GM21390 (cell line): ENCODE results near the gene GRID2.

Source experiments
- ATAC-seq: cut with Tn5 transposase; IDR thresholded peaks from one replicate; pipeline ENCODE4 v1.9.1; 2021; ENCODE audit not compliant: unreplicated experiment

GRID2 gene

GRCh38 chr4:93730760-93731159 lies 1427.0 kb downstream of the GRID2 start:
- no peak for ATAC-seq

DNA sequence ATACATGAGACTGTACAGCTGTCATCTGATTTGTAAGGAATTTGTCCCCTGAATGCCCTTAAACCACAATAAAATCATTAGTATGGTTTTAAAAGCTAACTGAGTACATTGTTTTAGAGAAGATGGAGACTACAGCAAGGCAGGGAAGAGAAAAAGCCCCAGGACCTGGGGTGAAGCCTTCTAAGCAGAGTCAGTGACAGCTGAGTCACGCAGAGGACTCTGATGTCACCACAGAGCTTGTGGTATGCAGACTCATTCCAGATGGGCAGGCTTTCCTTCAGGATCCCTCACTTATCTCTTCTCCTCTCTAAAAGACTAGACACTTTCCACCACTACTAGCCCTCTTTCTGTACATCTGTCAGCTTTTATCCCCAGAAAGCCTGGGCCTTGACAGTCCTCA lies 1427.7 kb downstream of the GRID2 start:
- ATAC-seq, result no peak

GRCh38 chr4:93732509-93732908 lies 1428.7 kb downstream of the GRID2 start:
- ATAC-seq, result no peak

GRCh38 chr4:93740890-93741289 lies 1437.1 kb downstream of the GRID2 start:
- no peak for ATAC-seq

GRCh38 chr4:93743022-93743421 lies 1439.3 kb downstream of the GRID2 start:
- ATAC-seq, result no peak

GRCh38 chr4:93743635-93744034 lies 1439.9 kb downstream of the GRID2 start:
- no peak for ATAC-seq

DNA sequence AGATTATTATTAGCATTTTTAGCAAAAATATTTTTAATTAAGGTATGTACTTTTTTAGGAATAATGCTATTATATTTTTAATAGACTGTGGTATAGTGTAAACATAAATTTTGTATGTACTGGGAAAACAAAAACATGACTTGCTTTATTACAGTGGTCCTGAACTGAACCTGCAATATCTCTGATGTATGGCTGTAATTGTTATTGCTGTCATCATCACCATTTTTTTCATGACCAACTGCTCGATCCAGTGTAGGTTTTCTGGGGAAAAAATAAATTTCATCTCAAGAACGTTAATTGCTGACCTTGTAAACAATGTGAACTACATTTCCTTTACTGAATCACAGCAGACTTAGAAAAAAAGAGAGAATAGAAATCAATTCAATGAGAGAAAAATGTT lies 1441.2 kb downstream of the GRID2 start:
- no peak for ATAC-seq

DNA sequence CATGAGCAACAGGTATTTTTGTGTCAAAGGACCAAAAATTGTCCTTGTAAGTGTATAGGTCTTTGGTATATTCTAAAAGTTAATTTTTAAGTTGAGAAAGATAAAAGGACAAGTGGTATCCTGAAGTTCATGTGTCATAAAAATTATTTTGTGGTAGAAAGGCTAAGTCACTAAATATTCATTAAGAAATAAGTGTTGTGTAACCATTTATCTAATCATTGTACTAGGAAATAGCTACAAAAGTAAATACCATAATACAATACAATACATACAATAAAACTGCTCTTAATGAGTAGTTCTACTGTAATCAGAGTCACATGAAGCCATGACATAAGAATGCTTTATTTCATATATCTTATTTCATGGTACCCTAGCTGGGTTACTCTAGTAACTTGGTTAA lies 1442.3 kb downstream of the GRID2 start:
- no peak for ATAC-seq

- no peak for ATAC-seq
Measured at GRCh38 chr4:93747220-93747619, 1443.5 kb downstream of the GRID2 start.

- ATAC-seq, result peak; percentile 26
Measured at GRCh38 chr4:93748373-93749291, 1444.9 kb downstream of the GRID2 start.

DNA sequence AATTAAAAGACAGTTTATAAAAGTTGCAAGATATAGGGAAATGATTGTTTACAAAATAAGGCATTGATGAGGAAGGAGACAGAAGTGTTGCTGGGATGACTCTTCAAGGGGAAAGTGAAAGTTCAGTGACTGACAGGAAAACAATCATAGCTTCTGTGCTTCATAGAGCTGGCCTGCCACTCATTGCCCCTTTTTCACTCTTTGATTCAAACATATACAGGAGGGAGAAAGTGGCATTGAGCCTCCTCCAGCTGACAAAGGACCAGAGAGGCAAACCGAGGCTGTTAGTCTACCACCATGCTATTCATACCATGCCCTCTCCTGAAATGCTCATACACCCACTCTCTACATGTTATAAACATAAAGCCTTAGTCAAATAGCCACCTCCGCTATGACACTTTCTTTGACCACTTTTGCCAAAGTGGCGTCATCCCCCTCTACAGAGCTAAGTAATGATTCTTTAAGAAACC lies 1445.6 kb downstream of the GRID2 start:
- peak; percentile 82 for ATAC-seq

- ATAC-seq, result no peak
Measured at GRCh38 chr4:93751411-93751810, 1447.6 kb downstream of the GRID2 start.

DNA sequence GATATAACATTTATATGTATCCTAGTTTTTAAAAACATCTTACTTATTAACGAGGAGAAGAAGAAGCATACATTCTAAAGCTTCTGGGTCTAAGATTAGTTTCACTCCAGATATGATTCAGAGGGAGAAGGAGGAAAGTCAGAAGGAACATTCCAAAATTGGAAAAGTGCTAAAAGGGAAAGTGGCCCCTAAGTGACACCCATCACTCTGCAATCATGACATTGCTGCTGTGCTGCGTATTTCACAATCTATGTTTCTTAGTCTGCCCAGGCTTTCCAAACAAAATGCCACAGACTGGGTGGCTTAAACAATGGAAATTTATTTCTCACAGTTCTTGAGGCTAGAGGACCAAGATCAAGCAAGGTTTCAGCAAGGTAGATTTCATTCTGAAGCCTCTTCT lies 1452.3 kb downstream of the GRID2 start:
- ATAC-seq, result no peak

DNA sequence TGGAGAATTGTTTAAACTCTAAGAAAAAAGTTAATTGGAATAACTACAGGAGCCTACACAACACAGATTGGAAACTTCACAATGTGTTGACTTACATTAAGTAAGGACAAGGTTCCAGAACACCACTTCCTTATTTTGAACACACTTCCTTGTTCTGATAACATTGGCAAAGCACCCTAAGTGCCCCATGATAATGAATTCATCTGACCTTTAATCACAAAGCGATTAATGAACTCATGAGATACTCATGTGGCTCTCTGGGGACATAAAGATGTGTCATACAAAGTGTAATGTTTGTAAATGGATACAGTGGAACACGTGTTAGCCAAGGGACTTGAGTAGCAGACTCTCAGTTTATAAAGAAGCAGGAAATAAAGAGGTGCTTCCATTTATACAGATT lies 1455.7 kb downstream of the GRID2 start:
- no peak for ATAC-seq

DNA sequence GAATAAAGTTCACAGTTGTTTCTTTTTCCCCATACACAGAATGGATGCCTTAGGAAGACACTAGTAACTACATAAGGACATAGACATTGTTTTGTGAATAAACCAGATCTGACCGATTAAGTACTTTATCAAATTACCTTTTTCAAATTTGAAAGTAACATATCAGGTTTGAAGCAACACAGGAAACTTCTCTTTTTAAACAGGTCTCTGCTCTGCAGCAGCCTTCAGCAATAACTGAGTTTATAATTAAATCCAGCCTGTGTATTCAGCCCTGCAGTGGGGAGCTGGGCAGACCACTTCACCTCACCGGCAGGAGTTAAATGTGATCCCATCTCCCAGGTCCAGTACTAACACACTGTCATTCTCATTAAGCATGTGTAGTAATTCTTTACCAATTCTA lies 1456.5 kb downstream of the GRID2 start:
- ATAC-seq, result no peak

DNA sequence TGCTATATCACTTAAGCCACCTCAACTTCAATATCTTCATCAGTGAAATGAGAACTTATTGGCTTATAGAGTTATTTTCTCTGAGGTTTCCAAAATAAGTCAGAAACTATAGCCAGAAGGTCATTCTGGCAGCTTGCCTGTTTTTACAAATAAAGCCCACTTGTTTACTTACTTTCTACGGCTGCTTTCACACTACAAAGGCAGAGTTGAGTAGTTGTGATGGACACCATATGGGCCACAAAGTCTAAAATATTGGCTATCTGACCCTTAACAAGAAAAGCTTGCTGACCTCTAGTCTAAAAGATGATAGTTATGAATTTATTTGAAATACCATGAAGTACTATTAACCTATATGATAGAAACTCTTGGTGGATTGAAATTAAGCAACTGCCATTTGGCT lies 1457.5 kb downstream of the GRID2 start:
- no peak for ATAC-seq

- ATAC-seq, result peak; percentile 80
Measured at GRCh38 chr4:93764639-93765246, 1461.0 kb downstream of the GRID2 start.

- ATAC-seq, result no peak
Measured at GRCh38 chr4:93767917-93768316, 1464.2 kb downstream of the GRID2 start.

GRCh38 chr4:93770201-93770600 lies 1466.4 kb downstream of the GRID2 start:
- ATAC-seq, result no peak

DNA sequence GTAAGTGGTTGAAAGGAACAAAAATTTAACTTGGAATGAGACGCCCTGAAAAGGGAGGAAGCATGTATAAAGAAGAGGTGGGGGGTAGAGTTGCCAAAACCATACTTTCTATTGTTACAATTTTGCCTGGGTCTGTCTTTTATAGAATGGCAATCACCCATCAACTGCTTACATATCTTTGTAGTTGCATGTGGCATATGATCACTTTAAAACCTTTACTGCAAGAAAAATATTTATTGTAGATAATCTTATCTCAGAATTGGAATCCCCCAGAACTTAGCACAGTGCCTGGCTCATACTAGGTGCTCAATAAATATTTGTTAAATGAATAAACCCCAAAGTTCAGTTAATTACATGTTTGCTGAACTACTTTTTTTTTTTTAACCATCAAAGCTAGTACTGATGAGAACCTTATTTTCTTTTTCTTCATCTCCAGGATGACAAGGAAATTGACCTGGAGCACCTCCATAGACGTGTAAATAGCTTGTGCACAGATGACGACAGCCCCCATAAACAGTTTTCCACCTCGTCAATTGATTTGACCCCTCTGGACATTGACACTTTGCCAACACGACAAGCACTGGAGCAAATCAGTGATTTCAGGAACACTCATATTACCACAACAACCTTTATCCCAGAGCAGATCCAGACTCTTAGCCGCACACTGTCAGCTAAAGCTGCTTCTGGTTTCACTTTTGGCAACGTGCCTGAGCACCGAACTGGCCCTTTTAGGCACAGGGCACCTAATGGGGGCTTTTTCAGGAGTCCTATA lies 1468.1 kb downstream of the GRID2 start:
- no peak for ATAC-seq

DNA sequence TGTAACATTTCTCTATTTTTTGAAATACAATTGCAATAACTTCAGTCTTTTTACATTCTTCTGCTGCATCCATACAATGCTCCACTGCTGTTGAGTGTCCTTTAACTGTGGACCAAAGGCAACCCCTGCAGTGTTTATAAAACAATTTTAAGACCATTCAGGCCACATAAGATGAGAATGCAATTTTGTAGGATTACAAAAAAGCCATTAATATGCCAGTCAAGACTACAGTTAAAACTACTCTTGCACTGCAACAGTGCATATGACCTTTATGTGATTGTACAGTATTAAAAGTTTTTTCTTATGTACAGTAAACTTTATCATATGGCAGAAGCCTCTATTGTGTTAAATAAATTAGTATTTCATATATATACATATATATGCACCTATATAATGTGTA lies 1469.1 kb downstream of the GRID2 start:
- no peak for ATAC-seq

DNA sequence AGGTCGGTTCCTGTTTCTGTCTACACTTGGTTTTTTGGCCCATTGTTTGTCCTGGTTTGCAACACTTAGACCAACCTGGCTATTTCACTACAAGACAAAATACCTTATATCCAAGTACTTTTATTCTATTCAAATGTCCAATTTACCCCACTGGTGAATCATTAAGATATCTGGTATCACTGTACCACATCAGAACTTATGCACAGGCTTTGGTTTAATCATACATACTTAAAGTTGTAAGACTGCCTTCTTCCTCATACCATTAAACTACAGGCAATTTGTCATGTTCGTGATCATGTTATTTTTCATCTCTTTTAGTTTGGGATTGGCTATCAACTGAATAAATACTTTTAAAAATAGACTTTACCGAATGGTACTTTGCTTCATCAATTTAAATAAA lies 1471.8 kb downstream of the GRID2 start:
- ATAC-seq, result no peak
